ENCODE results near the gene MYO7A. TPM values are rescaled to one million over a fixed set of nuclear protein-coding genes. Genes with fewer than 3 reads are reported as not detected.

The MYO7A gene
- 1.6 TPM for total RNA-seq

GRCh38 chr11:77127920-77128691 is at the start of gene MYO7A:
Gene MYO7A, plus strand, starts transcription at chr11:77128246. Its CDS starts 2,389 bp downstream, at chr11:77130635.

GRCh38 chr11:77102246-77103210 is 25.5 kb upstream of the MYO7A start, which contains the start of gene OMP:
Gene OMP, plus strand, starts transcription at chr11:77102840. Its CDS starts 0 bp downstream, at chr11:77102840.

Other genes starting within 250 kb of the MYO7A start
- not detected for gene B3GNT6, start 93.8 kb upstream of the MYO7A start, total RNA-seq
- gene CAPN5, start 61.3 kb upstream of the MYO7A start, total RNA-seq = 27.5 TPM
- 3.4 TPM for gene OMP, start 25.4 kb upstream of the MYO7A start, total RNA-seq
- not detected for gene GDPD4, start 173.4 kb downstream of the MYO7A start, total RNA-seq

Data from parietal lobe (tissue), 1 donor.